A549 (cell line): ENCODE data around the gene ALOX15B. TPM values are rescaled to one million over a fixed set of nuclear protein-coding genes. Genes with fewer than 3 reads are reported as not detected.

Experiments used
- ATAC-seq, 2 experiments: fragments of 200-7000 bp in 1 of 2; fragments of >200 bp in 1 of 2; cut with Nextera tagmentation in 1 of 2; cut with Tn5 transposase in 1 of 2; 3 replicates each; pipeline versions ENCODE4 v1.8.0 to v1.9.1; 2018 to 2020; ENCODE audit warnings: mild to moderate bottlenecking in 1 of 2, moderate library complexity in 1 of 2
- CTCF ChIA-PET: fragments of 300-600 bp; sonication (Branson Sonifier 250); formaldehyde crosslinking; extraction: SDS; loops from one replicate; lab custom pipeline; 2021; ENCODE audit warnings: antibody characterized with exemption, inconsistent platforms; lab: Yijun Ruan, JAX
- POLR2A ChIA-PET: fragments of 350-600 bp; formaldehyde crosslinking; extraction: SDS; loops from one replicate; lab custom pipeline; 2021; ENCODE audit warnings: antibody characterized with exemption, inconsistent platforms; lab: Yijun Ruan, JAX
- DNase-seq, 2 experiments: peaks; one replicate each; pipeline versions ENCODE4 v3.0.0 to v3.0.0-alpha.2; 2011 to 2016; ENCODE audit warnings: low read depth in 1 of 2, low spot score in 1 of 2
- FAIRE-seq: peaks from 2 replicates; lab custom pipeline; 2011; peaks lifted over from hg19 to GRCh38; lab: Jason Lieb, UNC
- H3K27ac ChIP-seq, 2 experiments: fragments of >200 bp; sonication (Bioruptor Twin); formaldehyde crosslinking; 3 replicates each; pipeline ENCODE4 v1.5.1; 2016 to 2017
- H3K4me1 ChIP-seq: fragments of >200 bp; sonication (Bioruptor Twin); formaldehyde crosslinking; 3 replicates; pipeline ENCODE4 v1.6.1; 2016
- H3K4me2 ChIP-seq: fragments of >200 bp; sonication (Bioruptor Twin); formaldehyde crosslinking; 3 replicates; pipeline ENCODE4 v1.6.1; 2016
- H3K4me3 ChIP-seq: fragments of >200 bp; sonication (Bioruptor Twin); formaldehyde crosslinking; 3 replicates; pipeline ENCODE4 v1.5.1; 2016
- H3K9me3 ChIP-seq: fragments of >200 bp; sonication (Bioruptor Twin); formaldehyde crosslinking; 3 replicates; pipeline ENCODE4 v1.6.1; 2016
- BHLHE40 ChIP-seq: IDR thresholded peaks from 2 replicates; pipeline ENCODE4 v1.6.1; 2012; ENCODE audit warnings: low read depth, low read length, inconsistent platforms
- CBX2 ChIP-seq: fragments of 200-600 bp; sonication (generic); IDR thresholded peaks from 2 replicates; pipeline ENCODE4 v1.6.1; 2016; ENCODE audit warnings: low read depth, mild to moderate bottlenecking, borderline replicate concordance
- CBX8 ChIP-seq: fragments of 200-600 bp; sonication (generic); IDR thresholded peaks from 2 replicates; pipeline ENCODE4 v1.6.1; 2016
- CHD2 ChIP-seq: fragments of 150-350 bp; IDR thresholded peaks from 2 replicates; pipeline ENCODE4 v1.6.1; 2014; ENCODE audit warnings: low read length; ENCODE audit not compliant: partially characterized antibody
- FOSL2 ChIP-seq, 2 experiments: fragments of 450-650 bp in 1 of 2; fragments of >200 bp in 1 of 2; sonication (Bioruptor Twin) in 1 of 2; formaldehyde crosslinking; IDR thresholded peaks; 2 replicates each; pipeline versions ENCODE4 v1.5.0 to v1.6.1; 2016 to 2020; ENCODE audit warnings: mild to moderate bottlenecking in 1 of 2, moderate library complexity in 1 of 2
- FOXS1 ChIP-seq: fragments of 250-450 bp; sonication (Bioruptor Pico); IDR thresholded peaks from 2 replicates; pipeline ENCODE4 v1.5.0; 2020; ENCODE audit warnings: mild to moderate bottlenecking, moderate library complexity
- GATA3 ChIP-seq: IDR thresholded peaks from 2 replicates; pipeline ENCODE4 v1.6.1; 2012; ENCODE audit warnings: borderline replicate concordance
- HEYL ChIP-seq: fragments of 250-450 bp; sonication (Bioruptor Pico); IDR thresholded peaks from 2 replicates; pipeline ENCODE4 v1.8.0; 2021; ENCODE audit warnings: mild to moderate bottlenecking, moderate library complexity
- HOXB13 ChIP-seq: fragments of 250-450 bp; sonication (Bioruptor Pico); IDR thresholded peaks from 2 replicates; pipeline ENCODE4 v1.5.0; 2020; ENCODE audit warnings: low read depth, mild to moderate bottlenecking, moderate library complexity
- HOXB5 ChIP-seq: fragments of 250-450 bp; sonication (Bioruptor Pico); IDR thresholded peaks from 2 replicates; pipeline ENCODE4 v1.5.0; 2020; ENCODE audit warnings: mild to moderate bottlenecking, moderate library complexity
- JUNB ChIP-seq: fragments of >200 bp; sonication (Bioruptor Twin); formaldehyde crosslinking; IDR thresholded peaks from 2 replicates; pipeline ENCODE4 v1.6.1; 2016
- MAFK ChIP-seq: fragments of 450-650 bp; IDR thresholded peaks from 2 replicates; pipeline ENCODE4 v1.6.1; 2014; ENCODE audit not compliant: partially characterized antibody
- MYC ChIP-seq: IDR thresholded peaks from 2 replicates; pipeline ENCODE4 v1.6.1; 2012; ENCODE audit warnings: mild to moderate bottlenecking, inconsistent platforms, low read length, improper control_type of control experiment, borderline replicate concordance
- NFE2L2 ChIP-seq: fragments of 150-350 bp; conservative IDR thresholded peaks from 2 replicates; pipeline ENCODE4 v1.6.1; 2014; ENCODE audit warnings: low read length
- NPAS2 ChIP-seq: fragments of 250-450 bp; sonication (Bioruptor Pico); IDR thresholded peaks from 2 replicates; pipeline ENCODE4 v1.8.0; 2022; ENCODE audit warnings: mild to moderate bottlenecking, moderate library complexity, borderline replicate concordance
- NR3C1 ChIP-seq: fragments of >200 bp; sonication (Bioruptor Twin); formaldehyde crosslinking; IDR thresholded peaks from 3 replicates; pipeline ENCODE4 v1.6.1; 2017
- PHF8 ChIP-seq: fragments of 200-600 bp; sonication (generic); IDR thresholded peaks from 2 replicates; pipeline ENCODE4 v1.6.1; 2016; ENCODE audit warnings: low read depth, mild to moderate bottlenecking, antibody characterized with exemption, moderate library complexity, borderline replicate concordance
- POLR2A ChIP-seq: IDR thresholded peaks from 2 replicates; pipeline ENCODE4 v1.6.1; 2012; ENCODE audit warnings: mild to moderate bottlenecking, low read length
- RCOR1 ChIP-seq: fragments of 150-350 bp; IDR thresholded peaks from 2 replicates; pipeline ENCODE4 v1.6.1; 2014; ENCODE audit warnings: antibody characterized with exemption, low read length, low read depth
- RFX5 ChIP-seq: fragments of 450-650 bp; IDR thresholded peaks from 2 replicates; pipeline ENCODE4 v1.7.1; 2014; ENCODE audit warnings: antibody characterized with exemption, mild to moderate bottlenecking, moderate library complexity
- RNF2 ChIP-seq: fragments of 200-600 bp; sonication (generic); IDR thresholded peaks from 2 replicates; pipeline ENCODE4 v1.6.1; 2016; ENCODE audit warnings: low read depth, mild to moderate bottlenecking, antibody characterized with exemption, moderate library complexity, borderline replicate concordance
- SMC3 ChIP-seq: fragments of >200 bp; sonication (Bioruptor Twin); formaldehyde crosslinking; IDR thresholded peaks from 3 replicates; pipeline ENCODE4 v1.6.1; 2018; ENCODE audit warnings: inconsistent platforms
- SREBF2 ChIP-seq: fragments of 450-650 bp; IDR thresholded peaks from 2 replicates; pipeline ENCODE4 v1.6.1; 2014; ENCODE audit warnings: mild to moderate bottlenecking, moderate library complexity
- TFCP2L1 ChIP-seq: fragments of 250-450 bp; sonication (Bioruptor Pico); IDR thresholded peaks from 2 replicates; pipeline ENCODE4 v1.5.0; 2021; ENCODE audit warnings: mild to moderate bottlenecking
- ZC3H11A ChIP-seq: fragments of 450-650 bp; IDR thresholded peaks from 2 replicates; pipeline ENCODE4 v1.6.1; 2014; ENCODE audit warnings: antibody characterized with exemption, mild to moderate bottlenecking
- ZFP36 ChIP-seq: fragments of 450-650 bp; IDR thresholded peaks from 2 replicates; pipeline ENCODE4 v1.6.1; 2014; ENCODE audit warnings: borderline replicate concordance; ENCODE audit not compliant: partially characterized antibody
- WGBS: methylation state at CpG from one replicate; pipeline ENCODE4 v1.1.6; 2017; ENCODE audit errors: missing lambda C conversion rate; 5-methylcytosine and 5-hydroxymethylcytosine counted together
- polyA plus RNA-seq, 4 experiments: library from polyadenylated mRNA; depleted of rRNA in 3 of 4; stranded (reverse); fragments of >200 nt; fragmentation: RNase III in 1 of 4; extraction: RNeasy Plus Mini Kit Qiagen cat#74134 plus additional on column Dnase treatment in 1 of 4; gene quantifications; 2 replicates in 3 of 4; 3 replicates in 1 of 4; pipeline ENCODE4 v1.2.3, GENCODE V29; 2011 to 2017
- TF ChIP-seq, protein P1 (sequence below): fragments of >200 bp; sonication (Bioruptor Twin); formaldehyde crosslinking; IDR thresholded peaks from 2 replicates; pipeline ENCODE4 v1.6.1; 2016
- TF ChIP-seq, protein P2 (sequence below): fragments of 250-450 bp; sonication (Bioruptor Pico); IDR thresholded peaks from 2 replicates; pipeline ENCODE4 v1.5.0; 2020; ENCODE audit warnings: low read depth, mild to moderate bottlenecking, moderate library complexity
- TF ChIP-seq, protein P3 (sequence below): fragments of >200 bp; sonication (Bioruptor Twin); formaldehyde crosslinking; IDR thresholded peaks from 3 replicates; pipeline ENCODE4 v1.5.1; 2016
- TF ChIP-seq, protein P4 (sequence below): fragments of >200 bp; sonication (Bioruptor Twin); formaldehyde crosslinking; IDR thresholded peaks from 3 replicates; pipeline ENCODE4 v1.6.1; 2016

ALOX15B gene
- polyA plus RNA-seq, 2 of the 4 experiments (the other 2 are of a cell fraction), result not detected

DNA sequence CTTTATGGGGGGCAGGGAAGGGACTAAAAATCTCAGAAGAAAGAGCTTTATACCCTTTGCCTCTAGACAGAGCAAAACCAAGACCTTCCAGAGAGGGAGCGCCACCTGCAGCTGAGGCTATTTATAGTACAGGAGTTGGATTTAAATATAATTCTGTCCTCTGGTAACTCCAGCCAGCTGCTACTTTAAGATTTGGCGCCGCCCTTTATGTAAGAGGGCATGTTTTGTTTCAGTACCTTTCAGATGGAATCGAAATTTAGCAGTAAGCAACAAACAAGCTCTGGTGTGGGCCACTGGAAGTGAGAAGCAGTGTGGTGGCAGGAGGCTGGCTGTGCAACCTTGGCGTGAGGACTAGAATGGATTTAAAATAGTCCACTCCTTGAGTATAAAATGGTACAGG is 41.7 kb upstream of the ALOX15B start (continued):
- TF ChIP-seq, protein P1, sequence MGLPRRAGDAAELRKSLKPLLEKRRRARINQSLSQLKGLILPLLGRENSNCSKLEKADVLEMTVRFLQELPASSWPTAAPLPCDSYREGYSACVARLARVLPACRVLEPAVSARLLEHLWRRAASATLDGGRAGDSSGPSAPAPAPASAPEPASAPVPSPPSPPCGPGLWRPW, result no peak
- no peak for TF ChIP-seq POLR2A
- TF ChIP-seq CHD2, result no peak
- TF ChIP-seq PHF8, result no peak

DNA sequence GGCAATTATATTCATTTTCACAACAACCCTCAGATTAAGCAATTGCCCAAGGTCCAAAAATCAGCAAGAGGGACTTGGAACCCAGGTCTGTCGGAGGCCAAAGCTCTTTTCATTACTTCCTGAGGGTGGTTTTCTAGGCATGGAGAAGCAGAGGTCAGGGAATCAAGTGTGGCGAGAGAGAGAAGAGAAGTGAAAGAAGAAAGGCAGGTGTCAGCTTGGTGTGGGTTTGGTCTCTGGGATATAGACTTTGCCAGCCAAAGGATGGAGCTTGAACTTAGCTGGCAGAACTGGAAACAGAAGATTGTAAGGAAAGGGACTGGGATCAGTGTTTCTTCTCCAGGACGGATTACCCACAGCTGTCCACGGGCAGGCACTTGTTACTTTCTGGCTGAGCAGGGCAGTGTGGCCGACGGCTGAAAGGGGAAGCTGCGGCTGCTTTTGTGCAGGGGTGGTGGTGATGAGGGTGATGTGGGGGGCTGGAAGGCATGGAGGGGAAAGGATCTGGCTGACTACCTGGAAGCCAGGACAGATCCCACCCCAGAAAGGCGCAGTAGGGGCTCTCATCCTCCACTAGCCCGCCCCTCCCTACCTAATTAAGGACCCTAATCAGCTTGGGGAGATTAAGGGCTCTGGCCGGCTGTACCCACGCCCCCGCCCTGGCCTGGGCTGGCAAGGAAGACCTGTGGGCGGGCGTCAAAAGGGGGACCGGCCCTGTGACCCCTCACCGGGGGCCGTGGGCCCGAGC is 36.7 kb upstream of the ALOX15B start, which contains the start of gene GUCY2D:
GUCY2D (plus strand) TSS at position 640 of the 745 bp plus-strand sequence. CDS start 433 bp downstream, outside the sequence.
- DNase-seq (no peak), FAIRE-seq (peak; percentile 18), ATAC-seq (no peak)
- POLR2A ChIA-PET, result no interaction called here
- Histone ChIP-seq H3K4me2 (no peak within 1 kb of the TSS), H3K27ac (no peak within 1 kb of the TSS), H3K4me1 (no peaks in the 10 kb centered on the region), H3K9me3 (no peaks in the 10 kb centered on the region), H3K4me3 (no peak within 1 kb of the TSS)
- CTCF ChIA-PET, result interaction anchor here (0.7 to 8.5 kb wide), 10 partner anchors 9 to 314 kb away, joined by 3 to 95 read pairs (median 5); partner anchors contain the start of gene RNF227
- TF ChIP-seq MAFK, result no peak
- TF ChIP-seq PHF8, result no peak
- TF ChIP-seq, protein P2, sequence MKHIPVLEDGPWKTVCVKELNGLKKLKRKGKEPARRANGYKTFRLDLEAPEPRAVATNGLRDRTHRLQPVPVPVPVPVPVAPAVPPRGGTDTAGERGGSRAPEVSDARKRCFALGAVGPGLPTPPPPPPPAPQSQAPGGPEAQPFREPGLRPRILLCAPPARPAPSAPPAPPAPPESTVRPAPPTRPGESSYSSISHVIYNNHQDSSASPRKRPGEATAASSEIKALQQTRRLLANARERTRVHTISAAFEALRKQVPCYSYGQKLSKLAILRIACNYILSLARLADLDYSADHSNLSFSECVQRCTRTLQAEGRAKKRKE (CRISPR knock-in tag), result no peak
- no peak for TF ChIP-seq ZC3H11A
- TF ChIP-seq TFCP2L1 (CRISPR knock-in tag), result no peak
- TF ChIP-seq ZFP36, result no peak
- no peak for TF ChIP-seq CBX2
- TF ChIP-seq RNF2, result no peak
- no peak for TF ChIP-seq FOSL2 (IDR thresholded peaks at IDR 0.05)
- no peak for TF ChIP-seq FOSL2 (CRISPR knock-in tag; IDR thresholded peaks at IDR 0.05)
- TF ChIP-seq CHD2, result no peak
- TF ChIP-seq JUNB, result no peak
- no peak for TF ChIP-seq HEYL (CRISPR knock-in tag)
- TF ChIP-seq FOXS1 (CRISPR knock-in tag), result no peak
- TF ChIP-seq SREBF2, result no peak
- TF ChIP-seq SMC3, result no peak
- TF ChIP-seq CBX8, result no peak
- TF ChIP-seq BHLHE40, result no peak
- 56% methylated on average over 16 of the region's 18 CpGs for WGBS

DNA sequence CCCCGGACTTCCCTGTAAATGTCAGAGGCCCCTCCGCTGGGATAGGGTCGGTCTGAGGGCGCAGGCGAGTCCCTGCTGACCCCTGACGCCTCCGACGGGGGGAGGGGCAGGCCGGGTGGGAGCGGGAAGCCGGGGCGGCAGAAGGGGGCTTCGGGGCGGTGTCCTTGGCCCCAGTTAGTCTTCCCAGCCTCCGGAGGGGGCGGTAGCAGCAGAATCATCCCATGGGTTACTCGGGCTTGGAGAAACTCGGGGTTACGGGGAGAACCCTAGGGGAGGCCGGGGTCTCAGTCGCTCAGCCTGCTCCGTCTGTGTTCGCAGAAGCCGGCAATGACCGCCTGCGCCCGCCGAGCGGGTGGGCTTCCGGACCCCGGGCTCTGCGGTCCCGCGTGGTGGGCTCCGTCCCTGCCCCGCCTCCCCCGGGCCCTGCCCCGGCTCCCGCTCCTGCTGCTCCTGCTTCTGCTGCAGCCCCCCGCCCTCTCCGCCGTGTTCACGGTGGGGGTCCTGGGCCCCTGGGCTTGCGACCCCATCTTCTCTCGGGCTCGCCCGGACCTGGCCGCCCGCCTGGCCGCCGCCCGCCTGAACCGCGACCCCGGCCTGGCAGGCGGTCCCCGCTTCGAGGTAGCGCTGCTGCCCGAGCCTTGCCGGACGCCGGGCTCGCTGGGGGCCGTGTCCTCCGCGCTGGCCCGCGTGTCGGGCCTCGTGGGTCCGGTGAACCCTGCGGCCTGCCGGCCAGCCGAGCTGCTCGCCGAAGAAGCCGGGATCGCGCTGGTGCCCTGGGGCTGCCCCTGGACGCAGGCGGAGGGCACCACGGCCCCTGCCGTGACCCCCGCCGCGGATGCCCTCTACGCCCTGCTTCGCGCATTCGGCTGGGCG is 35.9 kb upstream of the ALOX15B start:
- CTCF ChIA-PET, result interaction anchor here (0.7 to 8.5 kb wide), 6 partner anchors 13 to 315 kb away, joined by 3 to 95 read pairs (median 11); no protein-coding TSS in a partner anchor
- TF ChIP-seq, protein P1, result no peak
- TF ChIP-seq NFE2L2, result no peak
- no peak for TF ChIP-seq HOXB13 (CRISPR knock-in tag)
- TF ChIP-seq NPAS2 (CRISPR knock-in tag), result no peak
- TF ChIP-seq GATA3, result no peak
- TF ChIP-seq RFX5, result no peak
- TF ChIP-seq, protein P3, sequence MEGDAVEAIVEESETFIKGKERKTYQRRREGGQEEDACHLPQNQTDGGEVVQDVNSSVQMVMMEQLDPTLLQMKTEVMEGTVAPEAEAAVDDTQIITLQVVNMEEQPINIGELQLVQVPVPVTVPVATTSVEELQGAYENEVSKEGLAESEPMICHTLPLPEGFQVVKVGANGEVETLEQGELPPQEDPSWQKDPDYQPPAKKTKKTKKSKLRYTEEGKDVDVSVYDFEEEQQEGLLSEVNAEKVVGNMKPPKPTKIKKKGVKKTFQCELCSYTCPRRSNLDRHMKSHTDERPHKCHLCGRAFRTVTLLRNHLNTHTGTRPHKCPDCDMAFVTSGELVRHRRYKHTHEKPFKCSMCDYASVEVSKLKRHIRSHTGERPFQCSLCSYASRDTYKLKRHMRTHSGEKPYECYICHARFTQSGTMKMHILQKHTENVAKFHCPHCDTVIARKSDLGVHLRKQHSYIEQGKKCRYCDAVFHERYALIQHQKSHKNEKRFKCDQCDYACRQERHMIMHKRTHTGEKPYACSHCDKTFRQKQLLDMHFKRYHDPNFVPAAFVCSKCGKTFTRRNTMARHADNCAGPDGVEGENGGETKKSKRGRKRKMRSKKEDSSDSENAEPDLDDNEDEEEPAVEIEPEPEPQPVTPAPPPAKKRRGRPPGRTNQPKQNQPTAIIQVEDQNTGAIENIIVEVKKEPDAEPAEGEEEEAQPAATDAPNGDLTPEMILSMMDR, result no peak
- TF ChIP-seq, protein P4, sequence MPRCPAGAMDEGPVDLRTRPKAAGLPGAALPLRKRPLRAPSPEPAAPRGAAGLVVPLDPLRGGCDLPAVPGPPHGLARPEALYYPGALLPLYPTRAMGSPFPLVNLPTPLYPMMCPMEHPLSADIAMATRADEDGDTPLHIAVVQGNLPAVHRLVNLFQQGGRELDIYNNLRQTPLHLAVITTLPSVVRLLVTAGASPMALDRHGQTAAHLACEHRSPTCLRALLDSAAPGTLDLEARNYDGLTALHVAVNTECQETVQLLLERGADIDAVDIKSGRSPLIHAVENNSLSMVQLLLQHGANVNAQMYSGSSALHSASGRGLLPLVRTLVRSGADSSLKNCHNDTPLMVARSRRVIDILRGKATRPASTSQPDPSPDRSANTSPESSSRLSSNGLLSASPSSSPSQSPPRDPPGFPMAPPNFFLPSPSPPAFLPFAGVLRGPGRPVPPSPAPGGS, result no peak
- TF ChIP-seq CBX2, result no peak
- no peak for TF ChIP-seq ZC3H11A
- no peak for TF ChIP-seq FOXS1 (CRISPR knock-in tag)
- TF ChIP-seq MYC, result no peak
- no peak for TF ChIP-seq RCOR1
- TF ChIP-seq CHD2, result no peak
- TF ChIP-seq NR3C1, result no peak
- no peak for TF ChIP-seq HOXB5 (CRISPR knock-in tag)

More for the DNA sequence above, 35.9 kb upstream of the ALOX15B start:
- ATAC-seq (no peak), DNase-seq (no peak), FAIRE-seq (no peak)
- no peaks in the 10 kb centered on the region for H3K9me3 ChIP-seq
- 38% methylated on average over 31 of the region's 92 CpGs for WGBS
- H3K4me3 ChIP-seq, result no peak overlapping the region
- no peak overlapping the region for H3K27ac ChIP-seq
- H3K4me2 ChIP-seq, result no peak overlapping the region
- no peaks in the 10 kb centered on the region for H3K4me1 ChIP-seq
- POLR2A ChIA-PET, result no interaction called here
